GM21825 (cell line): ENCODE data around the gene C10orf90.
"Not testable (repeated sequence)": the region's sequence is repeated elsewhere in the genome, so short reads cannot be mapped to it uniquely, and the experiment has no call there.

ENCODE experiments used
- ATAC-seq: cut with Tn5 transposase; IDR thresholded peaks from one replicate; pipeline ENCODE4 v1.9.1; 2021; ENCODE audit warnings: mild to moderate bottlenecking, moderate library complexity; ENCODE audit not compliant: unreplicated experiment

The C10orf90 gene

DNA sequence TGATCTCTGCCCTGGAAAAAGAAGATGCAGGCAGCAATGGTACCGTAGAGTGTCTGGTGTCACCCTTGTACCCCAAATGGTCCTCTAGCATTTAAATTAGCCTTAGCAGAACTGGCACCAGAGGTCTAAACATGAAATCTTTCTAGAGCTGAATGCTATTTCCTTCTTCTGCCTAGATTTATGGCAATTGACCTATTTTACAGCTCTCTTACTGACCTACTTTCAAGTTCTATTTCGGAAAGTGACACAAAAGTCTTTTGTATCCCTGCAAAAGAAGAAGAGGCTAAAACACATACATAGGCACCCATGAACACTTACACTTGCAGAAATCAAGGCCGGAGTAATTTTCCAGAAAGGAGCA is 272.1 kb downstream of the C10orf90 start:
- ATAC-seq = no peak

DNA sequence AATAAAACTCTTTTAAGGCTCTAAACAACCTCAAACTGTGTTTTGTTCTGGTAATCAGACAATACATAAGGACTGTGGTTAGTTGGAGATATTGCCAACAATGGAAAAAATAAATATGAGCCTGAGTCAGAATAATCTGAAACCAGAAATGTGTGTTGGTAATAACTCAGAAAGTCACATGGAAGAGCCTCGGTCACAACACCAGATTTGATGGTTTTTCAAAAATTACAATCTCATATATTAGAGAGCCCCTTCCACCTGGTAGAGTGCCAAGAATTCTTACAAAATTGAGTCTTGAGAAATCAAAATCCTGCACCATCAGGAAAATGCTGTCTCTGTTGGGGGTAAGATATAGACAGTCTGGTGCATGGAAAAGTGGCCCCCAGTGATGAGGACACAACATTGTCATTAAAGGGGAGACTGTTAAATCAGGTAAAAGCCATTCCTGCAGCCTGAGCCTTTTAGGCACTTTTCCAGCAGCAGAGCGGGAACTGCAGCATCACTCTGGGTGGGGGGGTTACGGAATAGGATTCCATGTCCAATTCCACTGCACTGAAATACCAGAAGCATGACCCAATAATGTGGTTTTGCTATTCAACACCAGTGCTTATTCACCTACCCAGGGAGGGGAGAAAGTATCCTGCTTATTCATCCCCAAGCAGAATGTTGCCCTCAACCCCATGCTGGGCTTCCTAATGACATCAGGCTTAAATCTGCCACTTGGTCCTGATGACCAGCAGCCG is 272.7 kb downstream of the C10orf90 start:
- ATAC-seq = no peak

DNA sequence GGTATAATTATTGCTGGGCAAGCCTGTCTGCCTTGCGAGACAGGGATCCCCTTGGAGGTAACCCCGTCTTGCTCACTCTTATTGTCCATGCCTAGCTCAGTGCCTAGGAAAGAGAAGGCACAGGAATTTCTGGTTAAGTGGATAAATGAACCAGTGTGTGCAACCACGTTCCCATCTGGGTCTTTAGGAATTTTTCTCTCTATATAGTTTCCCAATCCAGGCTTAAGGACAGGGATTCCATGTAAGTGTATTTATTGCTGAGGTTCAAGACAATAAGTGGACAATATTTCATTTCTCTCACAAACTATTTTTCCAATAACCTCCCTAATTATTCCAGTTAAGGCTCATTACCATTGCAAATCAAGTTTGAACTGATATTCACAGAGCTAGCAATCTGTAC is 273.3 kb downstream of the C10orf90 start:
- no peak for ATAC-seq

DNA sequence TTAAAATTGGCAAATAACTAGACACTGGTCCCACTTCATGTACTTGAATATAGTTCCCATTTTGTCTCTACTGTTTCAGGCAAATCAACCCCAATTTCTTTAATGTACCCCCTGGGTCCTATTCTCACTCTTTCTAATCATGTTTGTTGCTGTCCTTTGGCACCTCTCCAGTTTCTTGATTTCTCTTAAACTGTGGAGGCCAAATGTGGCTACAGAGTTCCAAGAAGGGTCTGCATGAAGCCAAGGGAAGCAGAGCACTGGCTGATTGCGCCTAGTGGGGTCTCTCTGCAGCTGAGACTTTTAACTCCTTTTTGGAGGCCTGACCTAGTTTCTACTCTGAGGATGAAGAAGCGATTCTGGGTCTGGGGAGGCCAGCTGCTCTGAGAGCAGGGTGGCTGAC is 275.5 kb downstream of the C10orf90 start:
- no peak for ATAC-seq

DNA sequence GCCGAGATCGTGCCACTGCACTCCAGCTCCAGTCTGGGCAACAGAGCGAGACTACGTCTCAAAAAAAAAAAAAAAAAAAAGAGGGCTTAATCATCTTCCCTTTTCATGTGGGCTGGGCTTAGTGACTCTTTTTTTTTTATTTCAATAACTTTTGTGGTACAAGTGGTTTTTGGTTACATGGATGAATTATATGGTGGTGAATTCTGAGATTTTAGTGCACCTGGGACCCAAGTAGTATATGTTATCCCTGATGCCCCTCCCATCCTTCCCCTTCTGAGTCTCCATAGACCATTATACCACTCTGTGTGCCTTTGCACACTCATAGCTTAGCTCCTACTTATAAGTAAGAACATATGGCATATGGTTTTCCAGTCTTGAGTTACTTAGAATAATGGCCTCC is 277.4 kb downstream of the C10orf90 start:
- ATAC-seq = no peak

DNA sequence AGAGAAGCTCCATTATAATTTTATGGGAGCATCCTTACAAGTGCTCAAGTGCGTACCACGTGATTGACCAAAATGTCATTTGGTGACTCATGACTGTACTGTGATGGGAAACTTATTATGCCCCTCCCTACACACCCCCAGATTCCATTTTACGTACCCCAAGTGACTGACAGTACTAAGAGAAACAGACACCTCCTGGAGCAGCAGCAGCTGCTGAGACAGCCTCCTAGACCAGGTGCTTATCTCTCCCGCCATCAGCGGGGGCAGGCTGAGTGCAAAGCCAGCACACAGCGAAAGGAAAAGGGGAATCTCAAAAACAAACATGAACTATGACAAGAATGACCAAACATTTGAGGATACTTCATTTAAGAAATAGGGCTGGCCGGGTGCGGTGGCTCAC is 278.0 kb downstream of the C10orf90 start:
- ATAC-seq = no peak

DNA sequence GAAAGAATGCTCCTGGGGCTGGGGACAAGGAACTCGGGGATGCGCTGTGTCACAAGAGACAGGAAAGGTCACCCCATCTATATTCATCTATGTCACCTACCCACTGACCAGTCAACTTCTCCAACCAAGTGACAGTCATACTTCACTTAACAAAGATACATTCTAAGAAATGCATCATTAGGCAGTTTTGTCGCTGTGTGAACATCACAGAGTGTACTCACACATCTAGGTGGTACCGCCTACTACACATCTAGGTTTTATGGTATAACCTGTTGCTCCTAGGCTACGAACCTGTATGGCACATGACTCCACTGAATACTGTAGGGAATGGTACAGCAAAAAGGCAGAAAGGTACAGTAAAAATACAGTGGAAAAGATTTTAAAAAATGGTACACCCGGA is 278.4 kb downstream of the C10orf90 start:
- ATAC-seq = no peak

DNA sequence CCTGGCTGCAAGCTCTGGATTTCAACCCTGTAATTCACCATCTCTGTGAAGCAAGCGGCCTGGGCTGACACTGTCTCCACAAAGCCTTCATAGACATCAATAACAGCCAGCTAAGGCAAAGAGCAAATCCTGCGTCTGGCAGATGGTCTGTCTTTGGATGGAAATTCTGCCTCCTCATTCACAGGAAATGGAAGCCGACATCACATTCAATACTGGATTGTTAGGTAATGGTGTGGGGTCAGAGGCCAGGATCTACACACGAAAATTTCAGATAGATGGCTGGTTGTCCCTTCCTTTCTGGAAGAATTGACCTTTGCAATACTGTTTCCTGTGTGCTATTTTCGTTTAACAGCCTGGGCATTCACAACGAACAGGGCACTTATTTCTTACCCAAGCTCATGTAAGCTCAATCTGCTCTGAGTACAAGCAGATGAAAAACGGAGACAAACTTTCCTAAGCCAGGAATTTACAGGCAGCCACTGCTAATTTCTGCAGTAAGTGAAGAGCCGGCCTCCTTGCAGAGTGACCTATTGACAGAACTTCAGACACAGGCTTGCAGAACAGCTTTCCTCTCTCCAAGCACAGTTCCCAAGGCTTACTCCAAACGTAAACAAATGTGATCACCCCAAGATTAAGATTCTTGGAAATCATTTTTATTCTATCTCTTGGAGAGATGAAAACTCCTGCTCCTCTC is 279.2 kb downstream of the C10orf90 start:
- no peak for ATAC-seq

DNA sequence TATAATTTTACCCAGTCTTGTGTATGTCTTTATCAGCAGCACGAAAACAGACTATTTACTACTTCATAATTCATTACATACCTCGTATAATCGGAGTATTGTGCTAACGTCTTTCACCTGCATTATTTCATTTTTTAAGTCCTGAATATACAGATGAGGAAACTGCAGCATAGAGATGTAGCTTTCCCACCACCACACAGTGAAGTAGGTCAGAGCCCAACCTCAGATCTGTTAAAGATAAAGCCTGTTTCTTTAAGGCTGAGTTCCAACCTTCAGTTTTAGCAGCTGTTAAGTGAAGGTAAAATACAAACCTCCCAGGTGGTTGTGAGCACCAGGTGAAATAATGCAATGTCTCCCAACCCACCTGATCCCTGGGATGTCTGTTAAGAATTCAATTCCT is 280.2 kb downstream of the C10orf90 start:
- ATAC-seq = no peak

DNA sequence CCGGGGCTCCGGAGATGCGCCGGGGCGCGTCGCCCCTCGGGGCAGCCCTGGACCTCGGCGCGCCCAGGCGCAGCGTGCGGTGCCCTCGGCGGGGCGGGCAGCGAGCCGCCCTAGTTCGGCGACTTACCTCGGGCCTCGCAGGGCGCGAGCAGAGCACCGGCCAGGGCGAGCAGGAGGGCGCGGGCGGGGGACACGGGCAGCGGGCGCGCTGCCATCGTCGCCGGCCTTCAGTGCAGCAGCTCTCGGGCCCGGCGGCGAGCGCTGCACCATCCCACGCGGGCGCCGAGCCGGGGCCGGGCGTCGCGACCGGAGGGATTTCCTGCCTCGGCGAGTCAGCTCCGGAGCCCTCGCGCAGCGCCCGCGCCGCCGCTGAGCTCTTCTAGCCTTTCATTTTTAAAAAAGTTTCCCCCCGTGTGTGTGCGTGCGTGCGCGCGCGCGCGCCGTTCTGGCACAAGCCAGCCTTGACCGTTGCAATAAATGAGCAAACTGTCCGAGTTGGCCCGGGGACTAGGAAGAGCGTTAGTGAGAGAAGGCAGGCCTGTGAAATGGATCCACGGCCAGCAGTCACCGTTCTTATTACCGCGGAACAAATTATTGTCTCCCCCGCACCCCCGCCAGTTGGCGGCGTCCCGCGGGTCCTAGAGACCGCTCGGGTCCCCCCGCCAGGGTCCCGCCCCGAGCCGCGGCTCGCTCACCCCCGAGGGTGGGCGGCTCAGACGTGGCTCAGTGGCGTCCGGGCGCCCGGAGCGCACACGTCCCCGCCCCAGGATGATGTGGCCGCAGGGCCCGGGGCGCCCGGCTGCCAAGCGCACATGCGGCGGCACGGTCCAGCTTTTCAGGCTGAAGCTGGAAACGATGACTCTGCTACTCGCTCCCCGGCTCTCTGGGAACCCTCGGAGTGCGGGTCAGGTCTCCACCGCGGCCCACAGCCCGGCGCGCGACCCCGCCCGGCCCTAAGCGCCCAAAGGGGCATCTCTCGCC is 282.3 kb downstream of the C10orf90 start, which contains the start of gene ADAM12:
ADAM12 (minus strand) TSS at position 547 of the 981 bp plus-strand sequence; CDS start at position 215, 332 bp downstream.
- ATAC-seq = no peak

DNA sequence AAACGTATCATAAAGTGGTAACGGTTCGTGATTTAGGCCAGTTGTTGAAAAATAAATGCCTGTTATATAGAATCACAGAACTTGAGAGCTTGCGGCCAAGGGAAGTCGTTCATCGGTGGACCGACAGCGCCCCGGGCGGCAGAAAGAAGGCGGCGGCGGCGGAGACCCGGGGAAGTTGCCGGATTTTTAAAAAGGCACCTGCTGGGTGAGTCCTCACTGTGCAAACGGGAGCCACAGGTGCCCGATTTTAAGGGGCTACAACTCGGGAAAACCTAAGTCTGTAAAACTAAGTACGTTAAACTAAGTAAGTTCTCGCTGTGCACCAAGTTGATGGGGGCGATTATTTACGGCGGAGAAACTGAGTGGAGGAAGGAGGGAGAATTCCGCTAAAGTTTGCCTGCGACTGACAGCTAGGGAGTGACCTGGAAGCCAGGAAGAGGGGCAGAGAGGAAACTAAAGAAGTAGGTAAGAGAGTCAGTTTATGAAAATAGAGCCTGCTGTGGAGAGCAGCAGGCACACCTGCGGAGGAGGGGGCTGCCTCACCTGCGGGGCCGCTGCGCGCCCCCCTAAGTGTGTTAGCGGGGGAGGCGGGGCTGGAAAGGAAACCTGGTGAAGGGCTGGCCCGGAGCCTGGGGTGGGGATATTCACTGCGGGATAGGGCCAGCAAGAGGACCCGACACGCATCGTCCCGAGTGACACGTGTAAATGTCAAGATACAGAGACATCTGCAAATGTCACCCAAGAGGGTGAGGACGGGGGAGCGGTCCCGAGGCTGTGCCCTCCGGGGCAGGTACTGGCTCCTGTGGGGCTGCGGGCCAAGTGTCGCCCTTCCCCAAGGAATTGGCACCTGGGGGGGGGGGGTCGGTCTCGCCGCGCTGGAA is 283.2 kb downstream of the C10orf90 start:
- ATAC-seq = no peak

DNA sequence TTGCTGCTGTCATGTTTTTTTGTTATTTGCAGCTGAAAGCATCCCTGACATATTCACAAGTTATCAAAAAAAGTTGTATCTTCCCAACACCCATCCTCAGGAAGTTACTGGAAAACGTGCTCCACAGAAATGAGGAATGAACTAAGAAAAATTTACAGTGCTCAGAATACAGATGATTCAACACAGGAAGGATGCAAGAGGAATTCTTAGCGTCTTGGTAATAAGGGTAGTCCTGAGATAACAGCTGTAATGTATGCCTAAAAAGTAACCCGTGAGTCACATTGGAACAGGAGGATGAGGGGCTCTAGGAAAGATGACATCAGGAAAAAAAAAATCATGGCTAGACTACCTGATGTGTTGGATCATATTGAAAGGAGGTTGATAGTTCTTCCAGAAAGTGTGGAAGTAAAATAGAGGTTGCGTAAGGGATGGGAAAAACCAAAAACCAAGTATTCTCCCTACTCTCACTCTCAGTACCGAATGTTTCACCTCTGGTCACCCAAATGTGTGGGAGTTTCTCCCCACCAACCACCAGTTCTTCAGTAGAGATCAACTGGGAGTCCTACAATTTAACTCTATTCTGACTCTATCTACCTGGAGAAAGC is 286.1 kb downstream of the C10orf90 start:
- no peak for ATAC-seq

DNA sequence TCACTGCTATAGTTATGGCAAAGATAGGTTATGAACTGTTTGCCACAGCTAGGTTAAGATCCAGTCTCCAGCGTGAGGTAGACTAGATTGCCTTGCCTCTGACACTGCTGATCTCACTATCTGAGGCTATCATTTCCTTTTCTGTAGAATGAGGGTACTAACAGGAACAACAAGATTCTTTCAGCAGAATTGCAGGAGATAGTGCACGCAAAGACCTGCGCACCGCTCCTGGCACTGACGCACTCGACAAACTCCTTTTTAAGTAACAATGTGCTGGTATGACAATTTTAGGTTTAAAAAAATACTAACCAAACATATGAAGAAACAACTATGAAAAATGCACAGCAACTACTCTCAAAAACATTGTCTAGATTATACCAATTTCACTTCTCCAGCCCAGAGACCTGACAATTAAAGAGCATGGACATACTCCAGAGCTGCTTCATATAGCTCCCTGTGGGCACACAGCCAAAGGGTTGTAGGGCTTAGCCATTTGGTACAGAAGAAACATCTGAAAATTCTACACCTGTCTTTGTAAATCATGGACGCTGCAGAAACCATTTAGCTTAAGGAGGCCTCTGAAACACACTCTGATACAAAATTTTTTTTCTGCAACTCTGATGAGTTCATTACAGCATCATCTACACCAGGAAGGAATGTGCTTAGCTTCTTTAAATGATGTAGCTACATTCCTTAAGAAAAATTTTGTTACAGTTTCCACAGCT is 290.0 kb downstream of the C10orf90 start:
- no peak for ATAC-seq

DNA sequence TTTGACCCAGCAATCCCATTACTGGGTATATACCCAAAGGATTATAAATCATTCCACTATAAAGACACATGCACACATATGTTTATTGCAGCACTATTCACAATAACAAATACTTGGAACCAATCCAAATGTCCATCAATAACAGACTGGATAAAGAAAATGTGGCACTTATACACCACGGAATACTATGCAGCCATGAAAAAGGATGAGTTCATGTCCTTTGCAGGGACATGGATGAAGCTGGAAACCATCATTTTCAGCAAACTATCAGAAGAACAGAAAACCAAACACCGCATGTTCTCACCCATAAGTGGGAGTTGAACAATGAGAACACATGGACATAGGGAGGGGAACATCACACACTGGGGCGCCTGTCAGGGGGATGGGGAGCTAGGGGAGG is 291.3 kb downstream of the C10orf90 start:
- not testable (repeated sequence) for ATAC-seq

DNA sequence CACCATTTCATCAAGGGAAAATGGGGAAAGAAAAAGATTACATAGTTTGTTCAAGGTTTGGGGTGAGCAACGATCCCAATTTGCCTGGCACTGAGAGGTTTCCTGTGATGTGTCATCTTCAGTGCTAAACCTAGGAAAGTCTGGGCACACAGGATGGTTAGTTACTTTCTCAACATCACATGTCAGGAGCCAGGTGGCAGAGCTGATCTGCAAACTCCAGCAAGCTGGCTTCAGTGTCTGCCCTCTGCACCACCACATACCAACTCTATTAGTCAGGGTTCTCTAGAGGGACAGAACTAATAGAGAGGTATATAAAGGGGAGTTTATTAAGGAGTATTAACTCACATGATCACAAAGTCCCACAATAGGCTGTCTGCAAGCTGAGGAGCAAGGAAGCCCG is 293.5 kb downstream of the C10orf90 start:
- no peak for ATAC-seq

DNA sequence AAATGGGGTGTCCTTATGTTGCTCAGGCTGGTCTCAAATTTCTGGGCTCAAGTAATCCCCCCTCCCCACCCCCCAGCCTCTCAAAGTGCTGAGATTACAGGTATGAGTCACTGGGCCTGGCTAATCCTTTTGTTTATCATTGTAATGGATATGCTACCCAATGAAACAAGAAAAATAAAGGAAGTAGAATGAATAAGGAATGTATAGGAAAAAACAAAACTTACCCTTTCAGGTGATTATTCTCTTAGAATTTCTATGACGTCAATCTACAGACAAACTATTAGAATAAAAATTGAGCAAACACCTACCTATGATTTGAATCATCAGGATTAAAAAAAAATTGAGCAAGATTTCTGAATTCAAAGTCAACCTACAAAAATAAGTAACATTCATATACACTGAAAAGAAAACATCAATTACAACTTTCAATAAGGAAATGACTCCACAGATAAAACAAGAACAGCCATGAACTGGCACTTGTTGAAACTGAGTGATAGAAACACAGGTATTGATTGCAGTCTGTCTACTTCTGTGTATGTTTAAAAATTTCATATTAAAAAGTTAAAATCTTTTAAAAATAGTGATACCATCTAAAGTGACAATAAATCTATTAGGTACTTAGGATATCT is 294.5 kb downstream of the C10orf90 start:
- ATAC-seq = no peak

DNA sequence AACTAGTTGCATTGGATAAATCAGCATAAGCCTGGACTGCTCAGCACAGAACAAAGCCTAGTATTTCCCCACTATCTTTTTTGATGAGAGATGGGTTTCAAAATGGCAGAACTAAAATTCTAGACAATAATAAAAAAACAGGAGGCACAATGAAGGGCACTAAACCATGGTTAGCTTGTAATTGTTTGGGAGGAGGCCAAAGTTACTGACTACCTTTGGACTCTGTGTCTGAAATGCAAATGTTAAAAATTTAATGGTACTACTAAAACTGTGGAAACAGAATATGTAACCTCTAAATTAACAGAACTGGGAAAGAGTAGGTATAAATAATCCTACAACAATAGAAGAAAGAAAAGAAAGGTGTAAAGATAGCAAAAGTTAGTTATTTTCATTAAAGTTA is 295.2 kb downstream of the C10orf90 start:
- no peak for ATAC-seq
